Small intestine (tissue), 16 donors: ENCODE data around the gene TNNT3. TPM values are rescaled to one million over a fixed set of nuclear protein-coding genes. Genes with fewer than 3 reads are reported as not detected.
"Not testable (repeated sequence)": the region's sequence is repeated elsewhere in the genome, so short reads cannot be mapped to it uniquely, and the experiment has no call there.

ENCODE experiments used
- DNase-seq, 2 donors: peaks; one replicate each; pipeline versions ENCODE4 v3.0.0 to v3.0.0-alpha.2; 2013
- FAIRE-seq: peaks from 2 replicates; lab custom pipeline; 2012; peaks lifted over from hg19 to GRCh38; lab: Jason Lieb, UNC
- H3K27ac ChIP-seq, 3 donors: one replicate each; pipeline ENCODE4 v1.5.1; 2013; ENCODE audit warnings: low read length in 2 of 3, mild to moderate bottlenecking in 2 of 3, control low read depth in 1 of 3, inconsistent platforms in 1 of 3, low read depth in 1 of 3, moderate library complexity in 1 of 3
- H3K27me3 ChIP-seq, 3 donors: one replicate each; pipeline ENCODE4 v1.6.1; 2013; ENCODE audit warnings: low read length in 3 of 3, inconsistent platforms in 1 of 3; ENCODE audit not compliant: control insufficient read depth in 3 of 3, insufficient read depth in 3 of 3
- H3K36me3 ChIP-seq, 3 donors: one replicate each; pipeline ENCODE4 v1.6.1; 2013; ENCODE audit warnings: low read length in 3 of 3, inconsistent platforms in 1 of 3, low read depth in 1 of 3, mild to moderate bottlenecking in 1 of 3, moderate library complexity in 1 of 3; ENCODE audit not compliant: control insufficient read depth in 3 of 3, insufficient read depth in 2 of 3
- H3K4me1 ChIP-seq, 3 donors: one replicate each; pipeline ENCODE4 v1.6.1; 2013; ENCODE audit warnings: low read length in 2 of 3, inconsistent platforms in 1 of 3, low read depth in 1 of 3, mild to moderate bottlenecking in 1 of 3, moderate library complexity in 1 of 3; ENCODE audit not compliant: control insufficient read depth in 3 of 3, insufficient read depth in 2 of 3
- H3K4me3 ChIP-seq, 3 donors: one replicate each; pipeline ENCODE4 v1.5.1; 2013; ENCODE audit warnings: low read length in 3 of 3, control low read depth in 1 of 3, inconsistent platforms in 1 of 3, low read depth in 1 of 3, mild to moderate bottlenecking in 1 of 3, moderate library complexity in 1 of 3
- H3K9me3 ChIP-seq, 2 donors: one replicate each; pipeline ENCODE4 v1.6.1; 2013; ENCODE audit warnings: low read depth in 1 of 2, low read length in 1 of 2; ENCODE audit not compliant: control insufficient read depth in 2 of 2, insufficient read depth in 1 of 2
- WGBS, 3 donors: extraction: QIAGEN DNeasy Blood & Tissue Kit; methylation state at CpG; one replicate each; pipeline ENCODE4 v1.1.7; 2013; 5-methylcytosine and 5-hydroxymethylcytosine counted together
- long read RNA-seq, 10 donors: transcript quantifications; one replicate each; lab custom pipeline, GENCODE V29; 2026
- polyA plus RNA-seq, 4 donors: library from polyadenylated mRNA; stranded (reverse) in 3 of 4; unstranded in 1 of 4; fragments of 200-250 nt in 3 of 4; fragments of 120-200 nt in 1 of 4; gene quantifications; one replicate each; pipeline versions ENCODE4 v1.2.1 to v1.2.3, GENCODE V29; 2013
- donor health status: healthy with polysubstance abuse.
- donor health status: control.
- donor health status: control.
- donor health status: Bipolar disorder and iron deficiency.
- donor health status: healthy.

TNNT3 gene
- 10 to 100 TPM in 1 of 4 donors, 1 to 10 TPM in 2, under 1 TPM in 1; 0.66 to 17.7 (median 4.4) TPM for polyA plus RNA-seq
- long read RNA-seq, donor 1, result 0 reads
- long read RNA-seq, donor 2, result 0 reads
- long read RNA-seq, donor 3, partial matches to known transcripts, result 0 of 1 reads
- long read RNA-seq, donor 3, other reads (novel, unspliced or antisense), result 0 of 1 reads
- long read RNA-seq, donor 4, result 0 reads
- long read RNA-seq, donor 5, result 0 reads
- long read RNA-seq, donor 6, result 0 reads
- long read RNA-seq, donor 7, result 0 reads
- long read RNA-seq, donor 8, partial matches to known transcripts, result 5 of 14 reads
- long read RNA-seq, donor 8, other reads (novel, unspliced or antisense), result 8 of 14 reads
- long read RNA-seq, donor 9, result 0 reads
- long read RNA-seq, donor 10, result 0 reads

GRCh38 chr11:1919391-1920127 lies at the start of gene TNNT3:
TSS of gene TNNT3 (plus strand) at chr11:1919703. CDS start at chr11:1922875, 3,172 bp downstream.
- 64 to 79% (median 73%) methylated on average over 30 to 31 of the region's 31 CpGs for WGBS, 3 donors

GRCh38 chr11:1870326-1870696 lies 49.2 kb upstream of the TNNT3 start:
- H3K36me3 ChIP-seq, result no peaks in the 10 kb centered on the region
- H3K27me3 ChIP-seq, result peaks cover 0 to 33% (median 0%) of the 10 kb centered on the region in 3 donors
- FAIRE-seq, result no peak
- no peaks in the 10 kb centered on the region for H3K4me1 ChIP-seq
- WGBS, 3 donors, result 67 to 78% (median 70%) methylated on average over 12 of the region's 12 CpGs
- DNase-seq, result no peak
- H3K4me3 ChIP-seq, result no peak overlapping the region
- H3K9me3 ChIP-seq, result no peaks in the 10 kb centered on the region
- no peak overlapping the region for H3K27ac ChIP-seq

More at GRCh38 chr11:1919391-1920127, at the start of gene TNNT3:
- FAIRE-seq (no peak), DNase-seq (no peak)
- Histone ChIP-seq H3K4me3 (no peak within 1 kb of the TSS), H3K4me1 (no peaks in the 10 kb centered on the region), H3K36me3 (no peaks in the 10 kb centered on the region), H3K9me3 (no peaks in the 10 kb centered on the region), H3K27ac (no peak within 1 kb of the TSS), H3K27me3 (no peaks in the 10 kb centered on the region)

- no peak overlapping the region for H3K4me3 ChIP-seq
- DNase-seq (no peak), FAIRE-seq (no peak)
- H3K27ac ChIP-seq, result peak overlapping the region in 1 of 3 donors; percentile 5
- 27 to 33% (median 31%) methylated on average over 34 to 50 of the region's 50 CpGs for WGBS, 3 donors
- H3K27me3 ChIP-seq, result peaks cover 0 to 33% (median 0%) of the 10 kb centered on the region in 3 donors
- no peaks in the 10 kb centered on the region for H3K36me3 ChIP-seq
- peaks cover 0 to under 1% (median 0%) of the 10 kb centered on the region in 3 donors for H3K4me1 ChIP-seq
- H3K9me3 ChIP-seq, result no peaks in the 10 kb centered on the region
These were observed 48.6 kb upstream of the TNNT3 start for GRCh38 chr11:1870721-1871466.

DNA sequence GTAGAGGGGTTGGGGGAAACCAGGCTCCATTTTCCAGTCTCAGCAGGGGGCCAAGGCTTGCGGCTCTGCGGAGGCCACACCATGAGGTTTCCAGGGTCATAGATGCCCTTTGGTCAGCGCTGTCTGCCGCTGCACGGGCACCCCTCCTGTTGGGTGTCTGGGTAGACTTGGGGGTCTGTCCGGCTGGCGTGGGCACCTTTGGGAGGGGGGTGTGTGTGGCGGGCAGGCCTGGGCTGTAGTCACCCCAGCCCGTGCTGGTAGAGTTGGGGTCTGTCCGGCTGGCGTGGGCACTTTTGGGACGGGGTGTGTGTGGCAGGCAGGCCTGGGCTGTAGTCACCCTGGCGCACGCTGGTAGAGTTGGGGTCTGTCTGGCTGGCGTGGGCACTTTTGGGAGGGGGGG lies 48.0 kb upstream of the TNNT3 start:
- Histone ChIP-seq H3K4me1 (peaks cover 0 to 7% (median 0%) of the 10 kb centered on the region in 3 donors), H3K4me3 (no peak overlapping the region)

DNA sequence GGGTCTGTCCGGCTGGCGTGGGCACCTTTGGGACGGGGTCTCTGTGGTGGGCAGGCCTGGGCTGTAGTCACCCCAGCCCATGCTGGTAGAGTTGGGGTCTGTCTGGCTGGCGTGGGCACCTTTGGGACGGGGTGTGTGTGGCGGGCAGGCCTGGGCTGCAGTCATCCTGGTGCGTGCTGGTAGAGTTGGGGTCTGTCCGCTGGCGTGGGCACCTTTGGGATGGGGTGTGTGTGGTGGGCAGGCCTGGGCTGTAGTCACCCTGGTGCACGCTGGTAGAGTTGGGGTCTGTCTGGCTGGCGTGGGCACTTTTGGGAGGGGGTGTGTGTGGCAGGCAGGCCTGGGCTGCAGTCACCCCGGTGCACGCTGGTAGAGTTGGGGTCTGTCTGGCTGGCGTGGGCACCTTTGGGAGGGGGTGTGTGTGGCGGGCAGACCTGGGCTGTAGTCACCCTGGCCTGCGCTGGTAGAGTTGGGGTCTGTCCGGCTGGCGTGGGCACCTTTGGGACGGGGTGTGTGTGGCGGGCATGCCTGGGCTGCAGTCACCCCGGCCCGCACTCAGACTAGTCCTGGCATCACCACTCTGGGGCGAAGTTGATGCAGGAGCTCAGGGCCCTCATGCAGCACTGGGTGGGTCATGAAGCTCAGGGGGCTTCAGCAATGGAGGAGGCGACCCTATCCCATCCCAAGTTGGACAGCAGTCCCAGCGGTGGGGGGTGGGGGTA lies 47.1 kb upstream of the TNNT3 start:
- H3K4me3 ChIP-seq, result no peak overlapping the region
- H3K27ac ChIP-seq, result no peak overlapping the region
- peaks cover 0 to 10% (median 0%) of the 10 kb centered on the region in 3 donors for H3K4me1 ChIP-seq
- no peak for FAIRE-seq
- H3K27me3 ChIP-seq, result peaks cover 0 to 33% (median 0%) of the 10 kb centered on the region in 3 donors
- H3K36me3 ChIP-seq, result no peaks in the 10 kb centered on the region
- no peaks in the 10 kb centered on the region for H3K9me3 ChIP-seq
- no peak for DNase-seq
- WGBS, 3 donors, result 68 to 80% (median 68%) methylated on average over 24 to 25 of the region's 25 CpGs

More for the DNA sequence above, 48.0 kb upstream of the TNNT3 start:
- Histone ChIP-seq H3K9me3 (no peaks in the 10 kb centered on the region), H3K36me3 (no peaks in the 10 kb centered on the region), H3K27ac (peak overlapping the region in 1 of 3 donors; percentile 5), H3K27me3 (peaks cover 0 to 33% (median 0%) of the 10 kb centered on the region in 3 donors)
- 69 to 83% (median 83%) methylated on average over 12 to 15 of the region's 15 CpGs for WGBS, 3 donors
- DNase-seq, result no peak
- no peak for FAIRE-seq

DNA sequence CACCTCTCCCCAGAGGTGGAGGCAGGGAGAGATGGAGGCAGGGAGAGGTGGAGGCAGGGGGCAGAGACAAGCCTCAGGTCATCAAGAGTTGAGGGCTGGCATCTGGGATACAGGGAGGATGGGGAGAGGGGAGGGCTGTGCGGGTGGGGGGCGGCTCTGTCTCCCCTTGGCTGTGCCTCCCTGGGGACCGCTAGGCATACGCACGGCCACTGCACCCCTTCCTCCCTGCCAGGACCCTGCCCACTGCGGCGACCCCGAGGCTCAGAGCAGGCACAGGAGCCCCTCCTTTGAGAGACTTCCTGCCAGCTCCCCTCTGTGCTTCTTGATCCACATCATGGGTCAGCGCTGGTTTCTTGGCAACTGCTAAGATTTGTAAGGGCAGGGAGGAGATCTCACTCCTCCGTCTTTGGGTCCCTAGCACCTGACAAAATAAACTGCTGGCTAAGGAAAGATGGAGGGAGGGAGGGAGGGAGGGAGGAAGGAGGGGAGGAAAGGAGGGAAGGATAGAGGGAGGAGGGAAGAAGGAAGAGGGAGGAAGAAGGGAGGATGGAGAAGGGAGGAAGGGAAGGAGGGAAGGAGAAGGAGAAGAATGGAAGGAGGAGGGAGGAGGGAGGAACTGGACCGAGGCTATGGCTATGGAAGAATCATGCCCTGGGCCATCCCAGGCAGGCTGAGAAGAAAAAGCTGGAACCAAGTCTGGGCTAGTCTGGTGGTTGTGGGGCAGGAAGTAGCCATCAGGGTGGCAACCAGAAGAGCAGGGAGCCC lies 46.3 kb upstream of the TNNT3 start:
- peak overlapping the region in 1 of 3 donors; percentile 26 for H3K27ac ChIP-seq
- DNase-seq, result no peak
- FAIRE-seq, result no peak

GRCh38 chr11:1873813-1874150 lies 45.7 kb upstream of the TNNT3 start:
- Histone ChIP-seq H3K27me3 (peaks cover 0 to 28% (median 0%) of the 10 kb centered on the region in 3 donors), H3K4me1 (peaks cover 0 to 22% (median 0%) of the 10 kb centered on the region in 3 donors)
- not testable (repeated sequence) for H3K36me3 ChIP-seq, H3K9me3 ChIP-seq, DNase-seq, H3K4me3 ChIP-seq, FAIRE-seq, H3K27ac ChIP-seq
- 87 to 92% (median 88%) methylated on average over 9 to 17 of the region's 17 CpGs for WGBS, 3 donors

More for the DNA sequence above, 46.3 kb upstream of the TNNT3 start:
- WGBS, 3 donors, result 39 to 46% (median 41%) methylated on average over 9 to 11 of the region's 11 CpGs
- no peaks in the 10 kb centered on the region for H3K36me3 ChIP-seq
- H3K4me3 ChIP-seq, result no peak overlapping the region
- H3K9me3 ChIP-seq, result no peaks in the 10 kb centered on the region
- H3K27me3 ChIP-seq, result peaks cover 0 to 33% (median 0%) of the 10 kb centered on the region in 3 donors
- H3K4me1 ChIP-seq, result peaks cover 0 to 18% (median 0%) of the 10 kb centered on the region in 3 donors
